ENCODE results near the gene TRPV6. TPM values are rescaled to one million over a fixed set of nuclear protein-coding genes. Genes with fewer than 3 reads are reported as not detected.

TRPV6 gene
- total and polyA plus RNA-seq, 7 donors, result 0.19 to 0.60 TPM; not detected in 5

GRCh38 chr7:142876991-142877910 is 8.3 kb downstream of the TRPV6 start:
- H3K27ac ChIP-seq, result no peak overlapping the region
- intact Hi-C loops (cut with DNase I), result no loop called here
- H3K9me3 ChIP-seq, result no peaks in the 10 kb centered on the region
- no peak for TF ChIP-seq EP300 (IDR thresholded peaks at IDR 0.05)
- no peak for TF ChIP-seq POLR2A (IDR thresholded peaks at IDR 0.05)
- TF ChIP-seq CTCF (IDR thresholded peaks at IDR 0.05), result no peak
- no peak for TF ChIP-seq POLR2AphosphoS5 (IDR thresholded peaks at IDR 0.05)
- DNase-seq, result no peak
- peaks cover 0 to 6% (median 3%) of the 10 kb centered on the region in 3 donors for H3K27me3 ChIP-seq
- no peaks in the 10 kb centered on the region for H3K4me1 ChIP-seq
- WGBS, 2 donors, result 88% methylated on average over 18 of the region's 18 CpGs
- H3K36me3 ChIP-seq, result no peaks in the 10 kb centered on the region
- no peak overlapping the region for H3K4me3 ChIP-seq

GRCh38 chr7:142876236-142876960 is 9.1 kb downstream of the TRPV6 start:
- 84 to 87% methylated on average over 9 of the region's 9 CpGs for WGBS, 2 donors
- Histone ChIP-seq H3K4me1 (no peaks in the 10 kb centered on the region), H3K27ac (no peak overlapping the region), H3K4me3 (no peak overlapping the region), H3K36me3 (no peaks in the 10 kb centered on the region), H3K9me3 (no peaks in the 10 kb centered on the region), H3K27me3 (peaks cover 0 to 6% (median 3%) of the 10 kb centered on the region in 3 donors)
- intact Hi-C loops (cut with DNase I), result no loop called here
- no peak for DNase-seq
- TF ChIP-seq POLR2A (IDR thresholded peaks at IDR 0.05) (no peak), EP300 (IDR thresholded peaks at IDR 0.05) (no peak), POLR2AphosphoS5 (IDR thresholded peaks at IDR 0.05) (no peak), CTCF (IDR thresholded peaks at IDR 0.05) (no peak)

- Histone ChIP-seq H3K4me3 (no peak overlapping the region), H3K4me1 (no peaks in the 10 kb centered on the region), H3K9me3 (no peaks in the 10 kb centered on the region), H3K27ac (no peak overlapping the region), H3K36me3 (no peaks in the 10 kb centered on the region), H3K27me3 (peaks cover 0 to 3% (median under 1%) of the 10 kb centered on the region in 3 donors)
- TF ChIP-seq CTCF (IDR thresholded peaks at IDR 0.05) (no peak), POLR2A (IDR thresholded peaks at IDR 0.05) (no peak), EP300 (IDR thresholded peaks at IDR 0.05) (no peak), POLR2AphosphoS5 (IDR thresholded peaks at IDR 0.05) (no peak)
- intact Hi-C loops (cut with DNase I), result no loop called here
- no peak for DNase-seq
- WGBS, 2 donors, result 89 to 93% methylated on average over 14 of the region's 14 CpGs
These were observed 10.1 kb downstream of the TRPV6 start for GRCh38 chr7:142875456-142875855.

- H3K9me3 ChIP-seq, result no peaks in the 10 kb centered on the region
- H3K4me3 ChIP-seq, result no peak overlapping the region
- no peak overlapping the region for H3K27ac ChIP-seq
- H3K4me1 ChIP-seq, result no peaks in the 10 kb centered on the region
- H3K36me3 ChIP-seq, result no peaks in the 10 kb centered on the region
- peaks cover 0 to 3% (median 0%) of the 10 kb centered on the region in 3 donors for H3K27me3 ChIP-seq
- intact Hi-C loops (cut with DNase I), result no loop called here
- DNase-seq, result no peak
- 92 to 94% methylated on average over 6 of the region's 6 CpGs for whole genome bisulfite sequencing, 2 donors
- TF ChIP-seq POLR2AphosphoS5 (IDR thresholded peaks at IDR 0.05) (no peak), CTCF (IDR thresholded peaks at IDR 0.05) (no peak), EP300 (IDR thresholded peaks at IDR 0.05) (no peak), POLR2A (IDR thresholded peaks at IDR 0.05) (no peak)
These were observed 10.7 kb downstream of the TRPV6 start for GRCh38 chr7:142874837-142875236.

Measured in sigmoid colon (tissue), 7 donors.